Heart left ventricle (tissue), 16 donors: ENCODE results near the gene PARD3B. TPM values are rescaled to one million over a fixed set of nuclear protein-coding genes. Genes with fewer than 3 reads are reported as not detected.
A peak's percentile ranks its signal among the peaks of the same experiment; 100 is the strongest.
"Not testable (repeated sequence)": the region's sequence is repeated elsewhere in the genome, so short reads cannot be mapped to it uniquely, and the experiment has no call there.

ENCODE experiments used
- ATAC-seq, 4 donors: fragments of 200-7000 bp; cut with Tn5 transposase; one replicate each; pipeline ENCODE4 v1.9.1; 2020 to 2022; ENCODE audit warnings: moderate library complexity in 4 of 4, mild to moderate bottlenecking in 3 of 4, moderate number of reproducible peaks in 1 of 4
- DNase-seq, 5 donors: peaks; one replicate each; pipeline ENCODE4 v3.0.0-alpha.2; 2020
- H3K27ac ChIP-seq, 12 donors: fragments of 200-600 bp; sonication (generic) in 4 of 12; one replicate each; pipeline versions ENCODE4 v1.5.0 to v1.8.0; 2016 to 2022; ENCODE audit warnings: mild to moderate bottlenecking in 2 of 12
- H3K27me3 ChIP-seq, 9 donors: fragments of 200-600 bp; sonication (generic) in 2 of 9; one replicate each; pipeline versions ENCODE4 v1.5.1 to v1.8.0; 2016 to 2022; ENCODE audit warnings: mild to moderate bottlenecking in 3 of 9
- H3K36me3 ChIP-seq, 9 donors: fragments of 200-600 bp; sonication (generic) in 2 of 9; one replicate each; pipeline versions ENCODE4 v1.5.0 to v1.8.0; 2018 to 2022; ENCODE audit warnings: mild to moderate bottlenecking in 2 of 9
- H3K4me1 ChIP-seq, 12 donors: fragments of 200-600 bp; sonication (generic) in 4 of 12; one replicate each; pipeline versions ENCODE4 v1.5.0 to v1.8.0; 2016 to 2022; ENCODE audit warnings: mild to moderate bottlenecking in 3 of 12
- H3K4me3 ChIP-seq, 12 donors: fragments of 200-600 bp; sonication (generic) in 4 of 12; one replicate each; pipeline versions ENCODE4 v1.5.0 to v1.8.0; 2017 to 2022; ENCODE audit warnings: mild to moderate bottlenecking in 9 of 12, moderate library complexity in 4 of 12
- H3K9me3 ChIP-seq, 12 donors: fragments of 200-600 bp; sonication (generic) in 4 of 12; one replicate each; pipeline versions ENCODE4 v1.5.0 to v1.8.0; 2016 to 2022; ENCODE audit warnings: mild to moderate bottlenecking in 1 of 12
- POLR2A ChIP-seq, 2 donors: fragments of 450-650 bp; IDR thresholded peaks; one replicate each; pipeline ENCODE4 v1.6.1; 2017; ENCODE audit warnings: antibody characterized with exemption in 2 of 2, mild to moderate bottlenecking in 2 of 2, moderate library complexity in 2 of 2
- WGBS, 4 donors: extraction: QIAGEN DNeasy Blood & Tissue Kit in 2 of 4; methylation state at CpG; one replicate each; pipeline versions ENCODE4 v1.1.5 to v1.1.7; 2013 to 2018; 5-methylcytosine and 5-hydroxymethylcytosine counted together
- intact Hi-C, 10 donors: fragments of 100-400 bp; cut with DNase I; formaldehyde crosslinking; loops; one replicate each; pipeline versions ENCODE4 v1.11.1 to v1.14.2; 2022
- polyA plus RNA-seq, 2 donors: library from polyadenylated mRNA; stranded (reverse); fragments of 200-250 nt; gene quantifications; one replicate each; pipeline ENCODE4 v1.2.3, GENCODE V29; 2013
- total RNA-seq, 9 donors: library from RNA; depleted of rRNA in 2 of 9; stranded (reverse); fragments of >200 nt in 2 of 9; fragmentation: NEBNext Ultra II Directional in 3 of 9; extraction: Animal tissue kit (Norgen Biotek cat#: 25700) in 3 of 9; gene quantifications; one replicate each; pipeline versions ENCODE4 v1.1.0 to v1.2.4, GENCODE V29; 2016 to 2023
- TF ChIP-seq, protein P1 (sequence below), 12 donors: fragments of 200-600 bp; sonication (generic) in 4 of 12; IDR thresholded peaks; one replicate each; pipeline versions ENCODE4 v1.5.0 to v1.8.0; 2018 to 2022; ENCODE audit warnings: antibody characterized with exemption in 12 of 12, mild to moderate bottlenecking in 5 of 12
- donor health status: ischemic (EF 13 %, LVEDD 7.1; RV severe dilation, severe dysfunction).
- donor health status: healthy with polysubstance abuse.
- donor health status: DM: no; HTN: yes; CAD: no.
- donor health status: DM: no; HTN: no; CAD: no.
- donor health status: ischemic (EF 25% LVEDD 6.9; RV normal size, moderate dysfunction).
- donor health status: ischemic (EF 25% LVEDD 5.7; RV mildly dilated, moderate dysfunction).
- donor health status: healthy.
- donor health status: DM: yes; HTN: yes; CAD: no.
- donor health status: ischemic (EF 35%, LVEDD 5.7; RV mildly dilated, moderate dysfunction).
- donor health status: nonischemic (EF 11% LVEDD 7.7; RV severe dilation, severe dysfunction).
- donor health status: DM: yes; HTN: yes; CAD: no.
- donor health status: PGD.
- donor health status: ischemic (EF 29% LVEDD 5.4; RV normal size, mild dysfunction).
- donor health status: nonischemic (EF 23%, LVEDD 6.1; RV moderate dilation, normal function).

PARD3B gene
- total and polyA plus RNA-seq, 11 donors: 0.71 to 15.1 (median 6.2) TPM

DNA sequence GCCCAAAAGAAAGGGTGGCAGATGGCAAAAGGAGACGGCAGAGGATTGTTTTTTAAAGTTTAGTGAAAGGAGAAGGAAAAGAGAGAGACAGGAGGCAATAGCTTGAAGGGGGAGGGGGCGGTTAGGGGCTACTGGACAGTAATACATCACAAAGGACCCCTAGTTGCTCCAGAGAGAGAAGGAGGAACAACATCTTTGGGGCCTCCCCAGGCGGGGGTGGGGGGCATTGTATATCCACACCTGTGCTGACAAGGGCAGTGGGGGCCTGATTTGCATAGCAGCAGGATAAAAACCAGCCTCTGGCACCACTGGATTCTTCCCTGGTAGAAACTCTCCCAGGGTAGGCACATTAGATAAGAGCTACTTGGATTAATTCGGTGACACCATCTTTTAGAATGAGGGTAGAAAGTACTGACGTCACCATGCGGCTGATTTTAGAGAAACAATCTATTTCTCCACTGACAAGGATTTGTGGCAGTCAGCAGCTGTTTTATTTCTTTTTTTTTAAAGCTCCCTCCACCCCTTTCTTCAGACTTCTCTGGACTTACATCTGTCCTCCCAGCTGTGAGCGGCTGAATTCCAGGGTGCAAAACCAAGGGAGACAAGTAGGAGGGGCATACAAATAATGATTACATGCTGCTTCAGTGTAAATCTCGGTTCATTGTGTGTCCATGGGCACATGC lies 937.3 kb downstream of the PARD3B start:
- no peaks in the 10 kb centered on the region for H3K36me3 ChIP-seq
- H3K9me3 ChIP-seq: no peaks in the 10 kb centered on the region
- no peak overlapping the region for H3K27ac ChIP-seq
- H3K27me3 ChIP-seq: no peaks in the 10 kb centered on the region
- no peak for TF ChIP-seq POLR2A (IDR thresholded peaks at IDR 0.05)
- H3K4me3 ChIP-seq: no peak overlapping the region
- peak in 3 of 5 donors; percentile 5 to 32 (median 32) for DNase-seq
- ATAC-seq: peak; percentile 33 to 86 (median 60)
- intact Hi-C loops: no loop called here
- 75 to 82% (median 78%) methylated on average over 8 of the region's 8 CpGs for WGBS, 4 donors
- H3K4me1 ChIP-seq: peaks cover 0 to 16% (median 0%) of the 10 kb centered on the region in 12 donors

DNA sequence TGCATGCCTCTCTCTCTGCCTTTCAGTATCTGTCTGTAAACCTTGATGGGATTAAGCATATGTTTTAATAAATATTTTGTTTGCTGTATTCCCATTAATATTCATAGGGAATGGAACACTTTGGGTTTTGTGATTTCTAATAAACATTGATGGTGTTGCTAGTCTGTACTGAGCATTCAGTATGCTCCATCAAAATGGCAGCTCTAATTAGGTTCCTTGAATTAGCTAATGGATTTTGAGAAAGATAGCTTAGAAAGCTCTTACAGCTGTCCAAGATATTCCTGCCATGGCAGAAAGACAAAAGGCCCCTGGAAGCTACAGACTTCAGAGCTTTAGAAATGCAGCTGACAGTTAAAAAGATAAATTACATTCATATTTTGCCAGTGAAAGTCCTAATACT lies 937.8 kb downstream of the PARD3B start:
- TF ChIP-seq, protein P1, sequence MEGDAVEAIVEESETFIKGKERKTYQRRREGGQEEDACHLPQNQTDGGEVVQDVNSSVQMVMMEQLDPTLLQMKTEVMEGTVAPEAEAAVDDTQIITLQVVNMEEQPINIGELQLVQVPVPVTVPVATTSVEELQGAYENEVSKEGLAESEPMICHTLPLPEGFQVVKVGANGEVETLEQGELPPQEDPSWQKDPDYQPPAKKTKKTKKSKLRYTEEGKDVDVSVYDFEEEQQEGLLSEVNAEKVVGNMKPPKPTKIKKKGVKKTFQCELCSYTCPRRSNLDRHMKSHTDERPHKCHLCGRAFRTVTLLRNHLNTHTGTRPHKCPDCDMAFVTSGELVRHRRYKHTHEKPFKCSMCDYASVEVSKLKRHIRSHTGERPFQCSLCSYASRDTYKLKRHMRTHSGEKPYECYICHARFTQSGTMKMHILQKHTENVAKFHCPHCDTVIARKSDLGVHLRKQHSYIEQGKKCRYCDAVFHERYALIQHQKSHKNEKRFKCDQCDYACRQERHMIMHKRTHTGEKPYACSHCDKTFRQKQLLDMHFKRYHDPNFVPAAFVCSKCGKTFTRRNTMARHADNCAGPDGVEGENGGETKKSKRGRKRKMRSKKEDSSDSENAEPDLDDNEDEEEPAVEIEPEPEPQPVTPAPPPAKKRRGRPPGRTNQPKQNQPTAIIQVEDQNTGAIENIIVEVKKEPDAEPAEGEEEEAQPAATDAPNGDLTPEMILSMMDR (IDR thresholded peaks at IDR 0.05): no peak
- no peak for TF ChIP-seq POLR2A (IDR thresholded peaks at IDR 0.05)
- H3K4me3 ChIP-seq: no peak overlapping the region
- DNase-seq: no peak
- no peak overlapping the region for H3K27ac ChIP-seq
- H3K9me3 ChIP-seq: no peaks in the 10 kb centered on the region
- intact Hi-C loops: no loop called here
- peaks cover 0 to 16% (median 0%) of the 10 kb centered on the region in 12 donors for H3K4me1 ChIP-seq
- no peaks in the 10 kb centered on the region for H3K27me3 ChIP-seq
- ATAC-seq: no peak
- H3K36me3 ChIP-seq: no peaks in the 10 kb centered on the region

DNA sequence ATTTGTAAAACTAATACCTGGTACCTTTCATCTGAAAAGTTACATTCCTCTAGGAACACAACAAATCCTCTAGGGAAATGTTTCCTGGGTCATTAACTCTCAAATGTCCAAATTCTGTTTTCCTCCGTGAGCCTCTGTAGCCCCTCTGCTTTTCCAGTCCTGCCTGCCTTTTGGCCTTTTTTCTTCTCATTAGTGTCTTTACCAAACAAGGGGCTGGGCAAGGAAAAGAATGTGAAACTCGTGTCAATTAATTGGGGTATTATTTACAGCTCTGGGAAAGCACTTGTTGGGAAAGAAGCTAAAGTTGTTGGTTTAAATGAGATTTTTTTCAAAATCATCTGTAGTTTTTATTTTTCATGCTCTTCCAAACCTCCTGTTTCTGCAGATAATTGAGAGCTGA lies 938.9 kb downstream of the PARD3B start:
- 67 to 76% (median 74%) methylated on average over 2 of the region's 2 CpGs for WGBS, 4 donors
- Histone ChIP-seq H3K27me3 (no peaks in the 10 kb centered on the region), H3K36me3 (no peaks in the 10 kb centered on the region), H3K4me1 (peaks cover 0 to 16% (median 0%) of the 10 kb centered on the region in 12 donors), H3K9me3 (no peaks in the 10 kb centered on the region), H3K27ac (no peak overlapping the region), H3K4me3 (no peak overlapping the region)
- DNase-seq: no peak
- intact Hi-C loops: no loop called here
- no peak for TF ChIP-seq POLR2A (IDR thresholded peaks at IDR 0.05)
- no peak for ATAC-seq

DNA sequence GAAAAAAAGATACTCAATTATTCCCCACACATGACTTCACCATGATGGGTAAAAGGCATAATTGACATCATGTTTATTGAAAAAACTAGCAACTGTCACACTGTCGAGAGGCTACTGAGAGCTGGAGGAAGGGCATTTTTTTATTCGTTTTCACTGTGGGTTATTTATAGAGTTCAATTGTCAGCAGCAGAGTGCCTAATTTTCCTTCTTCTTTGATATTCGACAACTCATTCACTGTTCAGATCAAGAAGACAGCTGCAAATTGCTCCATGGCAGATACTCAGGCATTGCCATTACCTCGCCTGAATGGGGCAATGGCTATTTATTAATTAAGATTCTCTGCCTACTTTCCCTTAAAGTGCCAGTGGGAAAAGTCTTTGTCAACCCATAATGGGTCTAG lies 939.5 kb downstream of the PARD3B start:
- ATAC-seq (no peak), DNase-seq (no peak)
- WGBS, 4 donors: 63 to 68% (median 64%) methylated on average over 4 of the region's 4 CpGs
- intact Hi-C loops: no loop called here
- Histone ChIP-seq H3K27me3 (no peaks in the 10 kb centered on the region), H3K27ac (no peak overlapping the region), H3K4me3 (no peak overlapping the region), H3K36me3 (no peaks in the 10 kb centered on the region), H3K4me1 (peaks cover 0 to 16% (median 0%) of the 10 kb centered on the region in 12 donors), H3K9me3 (no peaks in the 10 kb centered on the region)
- TF ChIP-seq, protein P1 (IDR thresholded peaks at IDR 0.05): no peak
- TF ChIP-seq POLR2A (IDR thresholded peaks at IDR 0.05): no peak

DNA sequence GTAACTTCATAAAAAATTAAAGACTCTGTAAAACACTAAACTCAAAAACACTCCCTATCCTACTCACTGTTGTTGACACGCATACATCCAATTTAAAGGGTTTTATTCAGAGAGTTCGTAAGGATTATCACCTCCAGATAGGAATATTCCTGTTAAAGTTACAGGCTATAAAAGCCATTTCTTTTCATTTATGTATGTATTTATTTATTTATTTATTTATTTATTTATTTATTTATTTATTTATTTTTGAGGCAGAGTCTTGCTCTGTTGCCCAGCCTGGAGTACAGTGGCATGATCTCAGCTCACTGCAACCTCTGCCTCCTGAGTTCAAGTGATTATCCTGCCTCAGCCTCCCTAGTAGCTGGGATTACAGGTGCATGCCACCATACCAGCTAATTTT lies 948.3 kb downstream of the PARD3B start:
- 98 to 99% (median 98%) methylated on average over 2 of the region's 2 CpGs for WGBS, 4 donors

More for the DNA sequence above, 948.3 kb downstream of the PARD3B start:
- H3K27ac ChIP-seq, ATAC-seq, H3K36me3 ChIP-seq, DNase-seq, H3K4me3 ChIP-seq, H3K4me1 ChIP-seq, H3K9me3 ChIP-seq, H3K27me3 ChIP-seq: not testable (repeated sequence)
- intact Hi-C loops: loop anchor here in 1 of 10 donors (5.0 kb wide), 1 partner anchor 49 kb away; no protein-coding TSS in a partner anchor
